Eye (tissue), 1 donor: ENCODE measurements around the gene FKBP11.

Experiments
- DNase-seq: peaks from one replicate; pipeline ENCODE4 v3.0.0-alpha.2; 2015

The FKBP11 gene

DNA sequence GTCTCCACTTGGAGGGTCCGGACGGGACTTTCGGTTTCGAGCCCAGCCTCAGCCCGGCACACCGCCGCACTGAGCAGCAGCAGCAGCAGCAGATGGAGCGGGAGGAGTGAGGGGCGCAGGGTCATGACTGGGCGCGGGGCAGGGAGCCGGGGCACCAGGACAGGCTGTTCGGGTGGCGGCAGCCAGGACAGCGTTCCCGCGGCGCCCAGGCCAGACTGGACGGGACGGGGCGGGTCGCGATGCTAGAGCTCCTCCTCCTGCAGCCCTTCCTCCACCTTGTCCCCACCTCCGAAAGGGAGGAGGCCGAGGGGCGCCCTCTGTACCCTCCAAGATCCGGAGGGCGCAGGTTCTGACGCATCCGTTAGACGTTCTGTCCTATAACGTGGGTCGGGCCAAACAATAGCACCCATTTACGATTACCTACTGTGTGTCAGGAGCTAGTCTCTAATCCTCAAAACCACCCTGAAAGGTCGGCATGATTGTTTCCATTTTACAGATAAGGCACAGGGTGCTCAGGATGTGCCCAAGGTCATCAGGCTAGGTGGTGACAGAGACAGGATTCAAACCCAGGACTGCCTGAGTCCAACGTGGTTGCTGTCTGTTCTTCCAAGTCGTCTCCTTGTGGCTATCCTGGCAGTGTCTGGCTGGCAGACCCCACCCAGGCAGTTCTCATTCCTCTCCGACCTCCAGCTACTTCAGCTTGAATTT lies at the start of gene FKBP11:
FKBP11 (minus strand) TSS at position 189 of the 708 bp plus-strand sequence; CDS start at position 125, 64 bp downstream.
- peak; percentile 61 for DNase-seq

DNA sequence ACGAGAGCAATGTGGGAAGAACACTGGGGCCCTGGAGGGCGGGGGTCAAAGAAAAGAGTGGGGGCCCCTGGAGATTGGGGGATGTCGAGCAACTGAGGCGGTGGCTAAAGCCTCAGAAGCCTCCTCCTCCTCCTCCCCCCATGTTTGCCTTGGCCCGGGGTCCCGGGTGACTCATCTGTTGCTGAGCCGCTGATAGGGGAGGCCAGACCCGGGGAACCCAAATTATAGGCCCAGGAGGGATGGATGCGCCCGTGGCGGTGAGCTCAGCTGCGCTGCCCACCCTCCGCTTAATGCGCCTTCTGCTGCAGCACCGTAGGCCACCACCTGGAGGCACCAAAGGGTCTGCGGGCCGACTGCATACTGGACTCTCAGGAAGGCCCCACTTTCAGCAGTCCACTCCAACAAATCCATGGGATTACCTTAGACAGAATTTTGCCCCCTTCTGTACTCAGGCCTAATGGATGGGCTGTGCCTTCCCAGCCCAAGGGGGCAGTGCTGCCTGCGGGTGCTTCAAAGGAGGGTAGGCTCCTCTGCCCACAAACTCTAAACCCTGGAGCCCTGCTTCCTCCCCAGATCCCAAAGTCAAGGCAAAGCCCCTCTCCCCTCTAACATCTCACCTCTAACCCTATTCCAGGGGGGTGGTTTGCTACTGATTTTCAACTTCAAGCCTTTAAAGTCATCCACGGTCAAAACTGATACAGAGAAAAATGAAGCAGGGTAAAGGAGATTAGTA lies 48.8 kb upstream of the FKBP11 start:
- peak; percentile 70 for DNase-seq

DNA sequence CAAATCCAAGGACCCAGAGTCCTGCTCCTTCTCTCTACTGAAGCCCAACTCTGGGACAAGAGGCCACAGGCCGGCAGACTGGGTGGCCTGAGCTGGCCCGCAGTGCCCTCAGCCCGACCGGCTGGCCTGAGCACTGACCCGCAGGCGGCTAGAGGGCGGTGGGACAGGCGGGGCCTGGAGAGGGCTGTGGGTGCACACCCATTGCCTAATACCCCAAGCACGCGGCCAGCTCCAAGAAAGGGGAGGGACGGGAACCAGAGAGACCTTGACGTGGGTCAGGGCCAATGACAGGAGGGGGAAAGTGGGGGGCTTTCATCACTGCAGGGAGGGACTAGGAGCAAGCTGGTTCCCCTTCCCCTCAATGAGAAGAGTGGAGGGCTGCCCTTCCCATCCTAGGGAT lies 48.2 kb upstream of the FKBP11 start:
- DNase-seq, result no peak

DNA sequence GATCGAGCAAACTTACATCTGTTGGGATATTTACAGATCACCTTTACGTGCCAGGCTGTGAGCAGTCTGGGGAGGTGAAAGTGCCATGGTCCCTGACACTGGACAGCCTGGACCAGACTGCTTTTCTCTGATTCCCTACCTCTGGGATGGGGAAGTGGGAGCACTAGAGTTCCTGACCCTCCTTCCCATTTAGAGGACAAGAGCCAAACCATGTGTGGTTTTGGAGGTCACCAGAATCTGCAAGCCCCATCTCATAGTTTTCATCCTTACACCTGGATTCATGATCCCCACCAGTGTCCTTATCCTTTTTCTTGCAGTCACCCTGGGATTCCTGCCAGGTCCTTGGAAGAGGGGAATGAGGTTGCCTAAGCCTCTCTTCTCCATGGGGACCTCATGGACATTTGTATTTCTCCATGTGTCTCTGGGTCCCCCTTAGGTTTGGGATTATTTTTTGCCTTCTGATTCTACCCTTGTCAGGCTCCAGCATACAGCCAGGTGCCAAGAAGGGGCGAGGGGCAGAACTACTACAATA lies 47.7 kb upstream of the FKBP11 start:
- DNase-seq, result no peak

DNA sequence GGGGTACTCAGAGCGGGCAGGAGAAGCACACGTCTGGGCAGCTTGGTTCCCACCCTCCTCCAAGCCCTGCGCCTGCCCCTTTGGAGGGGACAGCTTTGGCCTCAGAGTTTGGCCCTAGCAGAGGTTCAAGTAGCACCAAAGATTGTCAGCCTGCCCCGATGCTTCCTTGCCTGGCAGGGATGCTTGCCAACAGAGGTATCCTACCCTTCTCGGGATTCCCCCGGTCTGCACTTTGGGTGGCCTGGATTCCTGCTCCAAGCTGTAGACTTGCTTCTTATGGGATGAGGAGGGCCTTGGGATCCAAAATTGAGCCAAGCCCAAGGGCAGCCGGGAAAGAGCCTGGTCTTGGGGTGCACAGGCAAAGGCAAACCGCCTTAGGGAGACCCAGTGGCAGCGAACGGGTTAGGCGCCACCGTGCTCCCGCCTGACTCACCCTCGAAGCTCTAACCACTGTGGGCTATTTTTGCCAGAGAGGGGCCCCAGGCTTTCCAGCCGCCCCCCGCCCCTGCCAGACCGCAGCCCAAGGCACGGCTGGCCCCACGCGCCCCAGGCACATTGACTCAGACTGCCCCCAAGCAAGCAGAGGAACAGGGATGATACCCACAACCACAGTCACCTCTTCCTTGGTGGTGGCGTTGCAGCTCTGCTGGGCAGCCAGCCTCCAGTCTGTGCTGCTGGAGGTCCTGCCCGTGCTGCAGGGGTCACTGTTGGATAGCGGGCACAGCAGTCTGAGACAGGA lies 47.1 kb upstream of the FKBP11 start:
- no peak for DNase-seq

DNA sequence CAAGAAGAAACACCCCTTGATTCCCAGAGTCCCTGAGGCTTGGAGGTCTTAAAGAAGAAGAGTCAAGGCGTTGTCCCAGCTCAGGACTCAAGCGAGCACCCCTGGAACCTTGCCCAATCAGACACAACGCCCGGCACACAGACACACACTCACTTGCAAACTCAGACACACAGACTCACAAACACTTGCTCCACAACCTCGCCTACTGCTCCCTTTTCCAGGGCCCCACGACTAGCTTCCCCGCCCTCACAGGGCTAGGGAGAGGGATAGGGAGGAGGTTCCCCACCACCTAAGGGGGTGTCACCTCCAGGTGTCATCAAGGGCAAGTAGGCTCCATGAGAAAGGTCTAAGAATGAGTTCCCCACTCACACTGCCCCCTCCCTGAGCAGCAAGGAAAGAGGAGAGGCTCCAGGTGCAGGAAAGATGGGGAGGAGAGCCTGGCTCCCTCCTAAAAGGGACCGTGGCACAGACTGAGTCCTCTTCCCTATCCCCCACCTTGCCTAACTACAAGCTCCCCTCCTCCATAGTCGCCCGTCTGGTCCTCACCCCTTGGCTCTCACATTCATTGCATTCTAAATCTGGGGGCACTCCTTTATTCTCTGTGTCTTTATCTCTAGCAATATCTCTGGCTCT lies 45.5 kb upstream of the FKBP11 start:
- DNase-seq, result peak; percentile 44

DNA sequence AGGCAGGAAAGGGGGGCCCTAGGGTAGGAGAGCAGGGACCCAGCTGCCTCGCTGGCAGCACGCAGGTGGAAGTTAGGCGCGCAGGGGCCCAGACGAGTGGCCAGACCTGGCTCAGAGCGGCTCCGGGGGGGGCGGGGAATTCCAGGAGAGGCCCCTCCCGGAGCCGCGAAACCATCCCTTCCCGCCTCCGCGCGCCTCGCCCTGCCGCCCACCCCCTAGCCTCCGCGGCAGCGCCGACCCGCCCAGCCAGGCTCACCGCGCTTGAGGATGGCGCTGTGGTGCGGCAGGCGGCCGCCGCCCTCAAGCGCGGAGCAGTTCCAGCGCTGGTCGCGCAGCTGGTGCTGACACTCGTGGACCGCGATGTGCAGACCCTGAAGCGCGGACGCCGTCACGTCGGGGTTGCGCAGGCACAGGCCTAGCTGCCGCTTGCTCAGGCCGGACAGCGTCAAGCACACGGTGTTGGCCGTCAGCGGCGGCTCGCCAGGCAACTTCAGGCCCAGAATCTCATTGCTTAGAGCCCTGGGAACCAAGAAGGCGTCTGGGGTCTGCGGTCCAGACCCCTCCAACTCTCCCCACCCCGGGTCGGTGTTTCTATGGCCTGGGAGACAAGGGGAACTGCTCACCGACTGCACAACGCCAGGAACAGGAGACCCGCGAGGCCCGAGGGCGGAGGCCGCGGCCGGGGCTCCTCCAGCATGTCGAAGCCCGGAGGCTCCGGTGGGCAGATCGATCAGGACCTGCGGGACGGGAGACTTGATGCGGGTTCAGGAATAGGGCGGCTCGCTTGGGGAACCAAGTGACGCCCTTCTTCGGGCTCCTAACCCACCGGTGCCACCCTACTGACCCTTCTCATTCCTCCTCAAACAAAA lies 44.8 kb upstream of the FKBP11 start:
- DNase-seq, result peak; percentile 63

DNA sequence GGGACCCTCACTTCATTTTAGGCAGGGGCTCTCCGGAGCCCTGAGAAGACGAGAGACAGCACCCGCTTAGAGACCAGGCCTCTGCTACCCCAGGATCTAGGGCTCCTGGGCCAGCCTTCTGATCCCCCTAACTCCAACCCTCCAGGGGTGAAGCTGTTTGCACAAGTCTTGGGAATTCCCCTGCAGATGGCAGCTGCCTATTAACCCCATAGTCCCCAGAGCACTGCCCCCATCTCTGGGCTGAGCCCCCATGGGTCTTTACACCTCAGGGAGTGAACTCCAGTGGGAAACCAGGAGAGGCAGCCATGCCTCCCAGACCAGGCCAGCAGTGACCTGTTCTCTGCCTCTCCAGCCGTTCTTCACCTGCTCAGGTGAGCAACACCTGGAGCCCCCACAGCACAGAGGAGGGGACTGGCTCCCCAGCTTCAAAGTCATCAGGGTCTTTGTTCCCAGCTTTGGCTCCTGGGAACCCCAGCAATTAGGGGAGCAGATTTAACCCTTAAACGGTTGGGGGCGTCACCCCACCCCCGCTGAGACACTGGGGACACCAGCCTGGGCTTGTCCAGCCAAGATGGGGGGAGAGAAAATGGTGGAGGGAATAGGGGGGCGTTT lies 44.0 kb upstream of the FKBP11 start:
- DNase-seq, result peak; percentile 34

DNA sequence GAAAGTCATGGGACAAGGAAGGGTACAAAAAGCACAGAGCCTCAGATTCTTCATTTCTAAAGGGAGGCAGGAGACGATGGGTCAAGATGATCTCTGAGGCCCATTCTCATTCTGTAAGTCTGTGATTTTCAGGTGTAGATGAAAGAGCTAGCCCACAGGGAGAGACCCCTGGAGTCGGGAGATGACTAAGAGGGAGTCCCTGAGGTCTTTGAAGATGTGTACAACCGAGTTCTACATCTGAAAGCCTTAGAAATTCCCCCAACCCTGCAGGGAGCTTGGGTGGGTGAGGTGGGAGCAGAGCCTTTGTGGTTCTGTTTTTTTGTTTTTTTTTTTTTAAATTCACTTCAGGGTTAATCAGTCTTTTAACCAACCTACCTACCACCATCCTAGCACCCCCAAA lies 43.2 kb upstream of the FKBP11 start:
- no peak for DNase-seq

DNA sequence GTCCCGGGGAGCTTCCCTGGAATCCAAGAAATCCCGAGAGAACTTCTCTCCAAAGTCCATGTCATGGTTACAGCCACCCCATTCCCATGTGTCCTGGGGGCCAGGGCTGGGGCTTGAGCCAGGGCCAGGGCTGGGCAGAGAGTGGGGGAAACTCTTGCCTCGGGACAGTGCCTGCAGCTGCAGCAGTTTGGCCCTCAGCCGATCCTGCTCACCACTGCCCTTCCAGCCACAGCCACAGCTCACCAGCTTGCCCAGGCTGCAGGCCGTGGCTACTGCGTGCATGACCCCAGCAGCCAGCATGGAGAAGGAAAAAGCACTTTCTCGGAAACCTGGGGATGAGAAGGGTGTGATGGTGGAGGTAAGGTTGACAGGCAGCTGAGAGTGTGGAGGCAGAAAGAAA lies 42.7 kb upstream of the FKBP11 start:
- no peak for DNase-seq

DNA sequence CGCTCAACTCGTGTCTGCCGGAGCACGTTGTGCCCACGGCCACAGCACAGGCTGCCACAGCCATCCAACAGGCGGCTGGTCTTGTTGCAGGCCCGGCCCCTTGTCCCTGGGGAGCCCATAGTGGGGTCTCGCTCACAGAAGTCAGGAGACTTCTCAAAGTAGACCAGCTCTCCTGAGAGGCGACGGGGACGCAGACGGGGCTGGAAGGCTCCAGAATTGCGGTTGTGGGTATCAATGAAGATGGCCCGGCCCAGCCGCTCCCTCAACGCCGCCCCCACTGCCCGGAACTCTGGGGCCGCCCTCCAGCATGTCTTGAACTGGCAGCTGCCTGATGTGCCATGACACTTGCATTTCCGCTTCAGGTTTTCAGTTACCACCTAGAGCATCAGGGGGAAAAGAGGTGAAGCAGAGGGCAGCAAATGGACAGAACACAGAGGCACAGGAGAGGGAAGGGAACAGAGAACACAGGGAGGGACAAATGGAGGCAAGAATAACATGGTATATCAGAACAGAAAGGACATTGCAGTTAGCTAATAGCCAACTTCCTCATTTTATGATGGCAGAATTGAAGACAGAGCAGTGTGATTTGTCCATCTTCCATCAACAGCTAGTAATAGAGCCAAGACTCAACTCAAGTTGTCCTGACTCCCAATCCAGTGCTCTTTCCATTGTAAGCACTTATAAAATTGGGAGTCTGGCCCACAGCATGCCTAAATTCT lies 41.0 kb upstream of the FKBP11 start:
- DNase-seq, result peak; percentile 31

DNA sequence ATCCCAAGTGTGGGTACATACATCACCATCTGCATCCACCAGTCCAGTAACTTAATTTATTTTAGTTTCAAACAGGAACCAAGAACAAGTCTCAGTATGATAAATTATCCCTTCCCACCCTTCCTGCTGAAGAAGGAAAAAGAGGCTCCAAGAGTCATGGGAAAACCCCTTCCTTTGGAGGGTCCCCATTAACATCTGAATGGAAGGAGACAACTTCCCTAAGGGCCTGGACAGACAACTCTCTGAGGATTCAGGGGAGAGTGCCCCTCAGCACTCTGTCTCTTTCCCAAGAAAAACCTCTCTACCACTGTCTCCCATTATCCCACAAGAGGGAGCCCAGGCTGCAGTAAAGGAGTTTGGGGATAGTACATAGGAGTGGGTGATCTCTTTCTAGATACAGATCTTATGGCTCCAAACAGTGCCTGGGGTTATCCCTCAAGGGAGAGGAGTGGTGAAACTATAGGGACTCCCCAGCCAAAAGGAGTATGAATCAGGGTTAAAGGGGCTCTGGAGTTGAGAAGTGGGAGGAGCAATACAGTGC lies 40.1 kb upstream of the FKBP11 start:
- no peak for DNase-seq

DNA sequence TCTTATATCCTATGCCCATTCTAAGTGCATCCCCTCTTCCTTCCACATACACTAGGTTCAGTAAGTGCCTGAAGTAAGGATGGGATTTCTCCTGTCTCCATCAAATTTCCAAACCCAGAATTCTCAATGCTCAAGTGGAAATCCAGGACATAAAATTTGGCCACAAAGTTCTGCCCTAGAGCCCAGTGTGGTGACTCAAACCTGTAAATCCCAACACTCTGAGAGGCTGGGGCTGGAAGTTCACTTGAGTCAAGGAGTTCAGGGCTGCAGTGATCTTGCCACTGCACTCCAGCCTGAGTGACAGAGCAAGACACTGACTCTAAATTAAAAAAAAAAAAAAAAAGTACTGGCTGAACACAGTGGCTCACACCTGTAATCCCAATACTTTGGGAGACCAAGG lies 36.5 kb upstream of the FKBP11 start:
- no peak for DNase-seq

DNA sequence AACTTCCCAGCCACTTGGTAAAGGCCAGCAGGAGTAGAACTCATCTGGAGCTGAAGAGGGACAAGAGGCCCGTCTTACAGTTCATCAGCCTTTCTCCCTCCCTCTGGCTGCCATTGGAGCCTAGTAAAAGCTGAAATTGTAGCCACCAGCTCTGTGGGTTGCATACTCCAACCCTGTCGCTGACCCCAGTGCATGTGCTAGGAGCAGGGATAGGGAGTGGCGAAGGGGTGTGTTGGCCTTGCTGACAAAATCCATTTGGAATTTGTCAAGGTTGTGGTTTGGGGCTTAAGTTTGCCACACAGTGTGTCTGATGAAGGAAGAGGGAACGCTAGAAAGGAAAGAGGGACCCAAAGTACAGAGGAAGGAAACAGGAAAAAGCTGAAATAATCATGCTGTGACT lies 36.0 kb upstream of the FKBP11 start:
- no peak for DNase-seq

DNA sequence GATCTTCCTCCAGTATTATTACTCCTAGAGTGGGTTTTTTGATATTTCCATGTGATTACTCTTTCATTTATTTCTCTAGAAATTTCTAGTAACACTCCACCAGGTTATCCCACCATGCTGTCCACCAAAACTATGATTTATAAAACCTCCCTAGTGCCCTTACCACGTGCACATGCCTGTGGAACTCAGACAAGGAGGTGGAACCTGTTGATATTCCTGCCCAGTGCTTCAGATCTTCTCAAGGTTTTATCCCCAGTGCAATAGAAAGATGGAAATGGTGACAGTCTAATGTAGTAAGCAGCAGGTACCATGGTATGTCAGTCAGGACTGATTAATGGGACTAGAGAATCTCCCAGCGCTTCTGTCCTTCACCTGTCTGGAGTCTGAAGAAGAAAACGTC lies 35.5 kb upstream of the FKBP11 start:
- no peak for DNase-seq

DNA sequence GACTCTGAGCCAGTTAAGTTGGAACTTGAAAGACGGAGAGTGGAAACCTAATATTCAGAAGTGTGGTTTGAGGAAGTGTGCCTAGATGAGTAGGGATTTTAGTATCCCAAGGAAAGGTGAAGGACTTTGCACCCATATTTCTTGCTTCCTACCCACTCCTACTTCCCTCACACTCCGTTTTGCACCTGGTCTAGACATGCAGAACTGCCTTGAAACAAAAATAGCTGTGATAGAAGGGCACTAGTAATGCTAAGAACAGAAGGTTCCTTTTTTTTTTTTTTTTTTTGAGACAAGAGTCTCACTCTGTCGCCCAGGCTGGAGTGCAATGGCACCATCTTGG lies 32.7 kb upstream of the FKBP11 start:
- DNase-seq, result no peak

DNA sequence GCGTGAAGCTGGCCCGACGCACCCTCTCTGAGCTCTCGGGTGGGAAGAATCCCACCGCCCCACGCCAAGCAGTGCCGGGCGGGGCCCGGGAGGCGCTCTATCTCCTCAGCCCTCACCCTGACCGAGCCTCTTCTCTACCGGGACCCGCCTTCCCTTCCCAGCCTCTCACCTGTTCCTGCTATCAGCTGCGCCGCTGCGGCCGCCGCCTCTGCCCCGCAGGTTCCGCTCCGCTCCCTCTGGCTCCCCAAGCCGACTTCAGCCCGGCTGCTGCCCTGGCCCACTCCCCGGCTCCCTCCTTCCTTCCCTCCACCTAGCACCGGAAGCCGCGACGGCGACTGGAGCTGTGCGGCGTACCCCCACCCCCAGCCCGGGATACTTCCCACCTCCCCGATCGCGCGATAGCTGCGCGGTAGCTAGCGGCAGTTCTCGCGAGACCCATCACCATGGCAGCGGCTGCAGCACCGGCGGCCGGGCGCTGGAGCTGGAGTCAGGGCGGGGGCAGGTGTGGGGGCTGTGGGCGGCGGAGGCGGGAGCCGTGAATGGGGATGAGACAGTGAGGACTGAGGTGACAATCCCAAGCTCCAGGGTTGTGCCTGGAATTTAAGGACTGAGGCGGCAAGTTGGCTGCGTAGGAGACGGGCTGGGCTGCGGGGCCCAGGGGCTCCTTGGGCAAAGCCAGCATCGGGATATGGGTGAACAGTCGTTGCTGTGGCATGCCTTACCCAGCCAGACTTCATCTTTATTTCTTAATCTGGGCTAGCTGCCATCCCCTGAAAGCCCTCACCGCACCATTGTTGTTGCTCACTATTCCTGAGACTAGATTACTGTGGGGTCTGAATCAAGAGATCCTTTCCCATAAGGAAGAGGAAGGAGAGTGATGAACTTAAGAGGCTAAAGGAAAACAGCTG lies 32.1 kb upstream of the FKBP11 start, which contains the start of gene ARF3:
ARF3 (minus strand) TSS at position 347 of the 908 bp plus-strand sequence. CDS start 16,392 bp downstream, outside the sequence.
- peak; percentile 98 for DNase-seq

DNA sequence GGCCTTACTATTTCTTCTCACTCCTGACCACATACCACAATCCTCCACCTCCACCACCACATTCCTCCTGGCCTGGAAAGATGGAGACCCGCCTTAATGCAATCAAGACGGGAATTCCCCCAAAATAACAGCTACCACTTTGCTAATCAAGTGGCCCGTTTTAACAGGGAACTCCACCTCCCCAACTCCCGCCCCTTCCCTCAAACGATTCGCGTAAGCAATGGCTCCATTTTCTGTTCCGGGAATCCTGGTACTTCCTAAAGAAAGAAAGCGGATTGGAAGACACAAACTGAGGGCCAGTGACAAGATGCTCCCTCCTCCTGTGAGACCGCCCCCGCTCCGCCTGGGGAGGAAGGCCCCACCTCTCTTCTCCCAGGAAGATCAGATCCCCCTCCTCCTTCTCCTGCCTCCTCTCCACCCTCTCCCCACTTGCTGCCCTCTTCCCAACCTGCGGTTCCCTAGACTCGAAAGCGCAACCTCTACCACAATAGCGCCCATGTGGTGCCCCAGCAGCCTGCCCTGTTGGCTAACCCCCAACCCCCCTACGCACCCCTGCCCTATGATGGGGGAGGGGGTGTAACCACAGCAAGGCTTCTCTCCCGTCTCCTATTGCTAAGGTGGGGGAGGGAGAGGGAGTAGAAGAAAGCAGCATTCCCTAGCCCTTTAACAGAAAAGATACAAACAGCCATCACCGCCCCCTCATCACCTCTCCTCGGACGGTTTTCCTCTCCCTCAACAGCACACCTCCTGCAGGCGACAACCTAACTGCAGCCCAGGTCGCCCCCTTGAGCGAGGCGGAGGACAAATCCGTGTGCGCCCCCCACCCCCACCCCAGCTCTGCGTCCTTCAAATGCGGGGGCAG lies 31.2 kb upstream of the FKBP11 start:
- DNase-seq, result peak; percentile 94
